ENCODE results near the gene ZNF687. TPM values are rescaled to one million over a fixed set of nuclear protein-coding genes. Genes with fewer than 3 reads are reported as not detected.

The ZNF687 gene, protein sequence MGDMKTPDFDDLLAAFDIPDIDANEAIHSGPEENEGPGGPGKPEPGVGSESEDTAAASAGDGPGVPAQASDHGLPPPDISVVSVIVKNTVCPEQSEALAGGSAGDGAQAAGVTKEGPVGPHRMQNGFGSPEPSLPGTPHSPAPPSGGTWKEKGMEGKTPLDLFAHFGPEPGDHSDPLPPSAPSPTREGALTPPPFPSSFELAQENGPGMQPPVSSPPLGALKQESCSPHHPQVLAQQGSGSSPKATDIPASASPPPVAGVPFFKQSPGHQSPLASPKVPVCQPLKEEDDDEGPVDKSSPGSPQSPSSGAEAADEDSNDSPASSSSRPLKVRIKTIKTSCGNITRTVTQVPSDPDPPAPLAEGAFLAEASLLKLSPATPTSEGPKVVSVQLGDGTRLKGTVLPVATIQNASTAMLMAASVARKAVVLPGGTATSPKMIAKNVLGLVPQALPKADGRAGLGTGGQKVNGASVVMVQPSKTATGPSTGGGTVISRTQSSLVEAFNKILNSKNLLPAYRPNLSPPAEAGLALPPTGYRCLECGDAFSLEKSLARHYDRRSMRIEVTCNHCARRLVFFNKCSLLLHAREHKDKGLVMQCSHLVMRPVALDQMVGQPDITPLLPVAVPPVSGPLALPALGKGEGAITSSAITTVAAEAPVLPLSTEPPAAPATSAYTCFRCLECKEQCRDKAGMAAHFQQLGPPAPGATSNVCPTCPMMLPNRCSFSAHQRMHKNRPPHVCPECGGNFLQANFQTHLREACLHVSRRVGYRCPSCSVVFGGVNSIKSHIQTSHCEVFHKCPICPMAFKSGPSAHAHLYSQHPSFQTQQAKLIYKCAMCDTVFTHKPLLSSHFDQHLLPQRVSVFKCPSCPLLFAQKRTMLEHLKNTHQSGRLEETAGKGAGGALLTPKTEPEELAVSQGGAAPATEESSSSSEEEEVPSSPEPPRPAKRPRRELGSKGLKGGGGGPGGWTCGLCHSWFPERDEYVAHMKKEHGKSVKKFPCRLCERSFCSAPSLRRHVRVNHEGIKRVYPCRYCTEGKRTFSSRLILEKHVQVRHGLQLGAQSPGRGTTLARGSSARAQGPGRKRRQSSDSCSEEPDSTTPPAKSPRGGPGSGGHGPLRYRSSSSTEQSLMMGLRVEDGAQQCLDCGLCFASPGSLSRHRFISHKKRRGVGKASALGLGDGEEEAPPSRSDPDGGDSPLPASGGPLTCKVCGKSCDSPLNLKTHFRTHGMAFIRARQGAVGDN
- total RNA-seq = 10 to 100 TPM; 30.1 to 46.4 TPM

GRCh38 chr1:151281969-151282882, at the start of gene ZNF687:
ZNF687 (plus strand) TSS chr1:151282299; CDS start chr1:151286292, 3,993 bp downstream.
- intact Hi-C loops (cut with DNase I) = loop anchor here (5.0 kb wide), 2 partner anchors 60 to 120 kb away; no protein-coding TSS in a partner anchor
- DNase-seq (ENCODE audit: low spot score) = peak; percentile 100
- peak within 1 kb of the TSS; percentile 98 to 99 for H3K27ac ChIP-seq
- H3K36me3 ChIP-seq = peaks cover 0 to under 1% of the 10 kb centered on the region in 2 donors
- TF ChIP-seq CTCF (IDR thresholded peaks at IDR 0.05) (no peak), POLR2AphosphoS5 (IDR thresholded peaks at IDR 0.05) (peak; percentile 85), POLR2A (IDR thresholded peaks at IDR 0.05) (peak; percentile 71)
- no peaks in the 10 kb centered on the region for H3K9me3 ChIP-seq
- no peaks in the 10 kb centered on the region for H3K4me1 ChIP-seq (replicated peaks)
- no peaks in the 10 kb centered on the region for H3K27me3 ChIP-seq (replicated peaks; ENCODE audit: insufficient read depth)
- H3K4me3 ChIP-seq = peak within 1 kb of the TSS; percentile 68 to 73
- under 1% methylated on average over 74 of the region's 74 CpGs for WGBS

DNA sequence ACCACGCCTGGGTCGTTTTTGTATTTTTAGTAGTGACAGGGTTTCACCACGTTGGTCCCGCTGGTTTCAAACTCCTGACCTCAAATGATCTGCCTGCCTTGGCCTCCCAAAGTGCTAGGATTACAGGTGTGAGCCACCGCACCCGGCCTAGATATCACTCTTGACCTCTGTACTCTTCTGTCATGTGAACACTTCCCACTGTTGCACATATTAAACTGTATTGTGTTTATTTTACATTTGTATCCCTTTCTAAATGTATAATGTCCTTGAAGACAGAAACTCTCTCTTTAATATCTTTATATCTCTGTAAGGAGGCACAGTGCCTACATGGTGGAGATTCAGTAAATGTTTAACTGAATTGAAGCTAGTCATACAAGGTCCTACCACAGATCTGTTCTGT, 46.9 kb upstream of the ZNF687 start:
- intact Hi-C loops (cut with DNase I) = no loop called here
- Histone ChIP-seq H3K27me3 (replicated peaks; ENCODE audit: insufficient read depth) (no peaks in the 10 kb centered on the region), H3K4me1 (replicated peaks) (no peaks in the 10 kb centered on the region), H3K27ac (no peak overlapping the region), H3K36me3 (peaks cover 15 to 26% of the 10 kb centered on the region in 2 donors), H3K4me3 (no peak overlapping the region), H3K9me3 (no peaks in the 10 kb centered on the region)
- WGBS = 88% methylated on average over 6 of the region's 6 CpGs
- no peak for TF ChIP-seq POLR2A (IDR thresholded peaks at IDR 0.05)
- no peak for TF ChIP-seq CTCF (IDR thresholded peaks at IDR 0.05)
- TF ChIP-seq POLR2AphosphoS5 (IDR thresholded peaks at IDR 0.05) = no peak
- no peak for DNase-seq (ENCODE audit: low spot score)

- no peak overlapping the region for H3K27ac ChIP-seq
- WGBS = 84% methylated on average over 4 of the region's 4 CpGs
- H3K36me3 ChIP-seq = peaks cover 19 to 27% of the 10 kb centered on the region in 2 donors
- TF ChIP-seq POLR2AphosphoS5 (IDR thresholded peaks at IDR 0.05) (no peak), POLR2A (IDR thresholded peaks at IDR 0.05) (no peak), CTCF (IDR thresholded peaks at IDR 0.05) (no peak)
- H3K27me3 ChIP-seq (replicated peaks; ENCODE audit: insufficient read depth) = no peaks in the 10 kb centered on the region
- H3K4me1 ChIP-seq (replicated peaks) = no peaks in the 10 kb centered on the region
- H3K9me3 ChIP-seq = no peaks in the 10 kb centered on the region
- DNase-seq (ENCODE audit: low spot score) = no peak
- H3K4me3 ChIP-seq = no peak overlapping the region
- intact Hi-C loops (cut with DNase I) = no loop called here
Measured at GRCh38 chr1:151237678-151238466, 44.2 kb upstream of the ZNF687 start.

DNA sequence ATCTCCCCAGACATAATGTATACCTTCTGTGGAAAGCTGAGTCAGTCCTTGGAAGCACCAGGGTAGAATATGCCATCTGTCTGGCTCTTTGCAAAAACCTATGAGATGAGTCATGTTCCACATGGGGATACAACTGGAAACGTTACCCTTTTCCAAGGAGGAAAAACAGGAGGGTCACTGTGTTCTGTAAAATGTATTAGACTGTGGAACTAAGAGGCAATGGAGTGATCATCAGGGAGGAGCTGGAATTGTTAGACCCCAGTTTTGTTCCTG, 43.7 kb upstream of the ZNF687 start:
- TF ChIP-seq POLR2AphosphoS5 (IDR thresholded peaks at IDR 0.05) (no peak), POLR2A (IDR thresholded peaks at IDR 0.05) (no peak), CTCF (IDR thresholded peaks at IDR 0.05) (no peak)
- Histone ChIP-seq H3K4me1 (replicated peaks) (no peaks in the 10 kb centered on the region), H3K4me3 (no peak overlapping the region), H3K27me3 (replicated peaks; ENCODE audit: insufficient read depth) (no peaks in the 10 kb centered on the region), H3K9me3 (no peaks in the 10 kb centered on the region), H3K36me3 (peaks cover 25 to 32% of the 10 kb centered on the region in 2 donors), H3K27ac (no peak overlapping the region)
- no peak for DNase-seq (ENCODE audit: low spot score)
- 24% methylated on average over 1 of the region's 1 CpG for WGBS
- intact Hi-C loops (cut with DNase I) = no loop called here

Data from prostate gland (tissue), 2 donors.